ENCODE measurements around the gene SPOCK3. TPM values are rescaled to one million over a fixed set of nuclear protein-coding genes. Genes with fewer than 3 reads are reported as not detected.
"Not testable (repeated sequence)": the region's sequence is repeated elsewhere in the genome, so short reads cannot be mapped to it uniquely, and the experiment has no call there.

The SPOCK3 gene
- polyA plus RNA-seq, 10 donors = 0.60 to 1.7 (median 1.2) TPM

- DNase-seq = not testable (repeated sequence)
These were observed 266.1 kb downstream of the SPOCK3 start for GRCh38 chr4:166968219-166968618.

- DNase-seq = no peak
These were observed 268.7 kb downstream of the SPOCK3 start for GRCh38 chr4:166965562-166965961.

GRCh38 chr4:166957451-166957850 is 276.8 kb downstream of the SPOCK3 start:
- DNase-seq = no peak

GRCh38 chr4:166956484-166956883 is 277.8 kb downstream of the SPOCK3 start:
- DNase-seq = no peak

GRCh38 chr4:166941629-166942028 is 292.7 kb downstream of the SPOCK3 start:
- DNase-seq = no peak

GRCh38 chr4:166930464-166930863 is 303.8 kb downstream of the SPOCK3 start:
- DNase-seq = no peak

- DNase-seq = no peak
These were observed 309.9 kb downstream of the SPOCK3 start for GRCh38 chr4:166924424-166924823.

GRCh38 chr4:166913926-166914325 is 320.4 kb downstream of the SPOCK3 start:
- DNase-seq = no peak

- no peak for DNase-seq
These were observed 330.9 kb downstream of the SPOCK3 start for GRCh38 chr4:166903408-166903807.

- no peak for DNase-seq
These were observed 331.4 kb downstream of the SPOCK3 start for GRCh38 chr4:166902941-166903340.

- no peak for DNase-seq
These were observed 338.0 kb downstream of the SPOCK3 start for GRCh38 chr4:166896254-166896653.

- DNase-seq = no peak
These were observed 338.5 kb downstream of the SPOCK3 start for GRCh38 chr4:166895771-166896170.

GRCh38 chr4:166887457-166887856 is 346.8 kb downstream of the SPOCK3 start:
- DNase-seq = no peak

- DNase-seq = no peak
These were observed 347.6 kb downstream of the SPOCK3 start for GRCh38 chr4:166886718-166887117.

GRCh38 chr4:166882221-166882620 is 352.1 kb downstream of the SPOCK3 start:
- no peak for DNase-seq

GRCh38 chr4:166875821-166876220 is 358.5 kb downstream of the SPOCK3 start:
- DNase-seq = no peak

- DNase-seq = no peak
These were observed 372.3 kb downstream of the SPOCK3 start for GRCh38 chr4:166862032-166862431.

- DNase-seq = not testable (repeated sequence)
These were observed 383.9 kb downstream of the SPOCK3 start for GRCh38 chr4:166850398-166850797.

GRCh38 chr4:166846939-166847338 is 387.4 kb downstream of the SPOCK3 start:
- no peak for DNase-seq

- no peak for DNase-seq
These were observed 391.5 kb downstream of the SPOCK3 start for GRCh38 chr4:166842795-166843261.

GRCh38 chr4:166839615-166840251 is 394.6 kb downstream of the SPOCK3 start:
- DNase-seq = no peak

- no peak for DNase-seq
These were observed 395.2 kb downstream of the SPOCK3 start for GRCh38 chr4:166838975-166839614.

GRCh38 chr4:166836865-166837264 is 397.4 kb downstream of the SPOCK3 start:
- no peak for DNase-seq

GRCh38 chr4:166827629-166828028 is 406.7 kb downstream of the SPOCK3 start:
- no peak for DNase-seq
